Tibial artery (tissue), 4 donors: Measurements from ENCODE around the gene GFOD1.

Experiments
- DNase-seq, 2 donors: peaks; one replicate each; pipeline ENCODE4 v3.0.0-alpha.2; 2019
- H3K27ac ChIP-seq, 2 donors: fragments of 200-600 bp; sonication (generic) in 1 of 2; 1 replicate in 1 of 2; 2 replicates in 1 of 2; pipeline ENCODE4 v1.5.1; 2018 to 2019; ENCODE audit warnings: mild to moderate bottlenecking in 1 of 2
- H3K27me3 ChIP-seq, 2 donors: fragments of 200-600 bp; sonication (generic) in 1 of 2; one replicate each; pipeline versions ENCODE4 v1.5.1 to v1.6.0; 2016 to 2019
- H3K36me3 ChIP-seq, 3 donors: fragments of 200-600 bp; sonication (generic) in 2 of 3; one replicate each; pipeline ENCODE4 v1.5.1; 2016 to 2019; ENCODE audit warnings: mild to moderate bottlenecking in 2 of 3
- H3K4me1 ChIP-seq, 4 donors: fragments of 200-600 bp; sonication (generic) in 2 of 4; 1 replicate in 3 of 4; 2 replicates in 1 of 4; pipeline ENCODE4 v1.5.1; 2016 to 2019
- H3K4me3 ChIP-seq, 2 donors: fragments of 200-600 bp; sonication (generic) in 1 of 2; 1 replicate in 1 of 2; 2 replicates in 1 of 2; pipeline ENCODE4 v1.5.1; 2018 to 2019; ENCODE audit warnings: mild to moderate bottlenecking in 2 of 2
- H3K9me3 ChIP-seq, 3 donors: fragments of 200-600 bp; sonication (generic) in 1 of 3; one replicate each; pipeline ENCODE4 v1.5.1; 2016 to 2019
- CTCF ChIP-seq, 2 experiments: fragments of 200-600 bp in 1 of 2; fragments of 450-650 bp in 1 of 2; IDR thresholded peaks; one replicate each; pipeline ENCODE4 v1.5.1; 2017 to 2019; ENCODE audit warnings: antibody characterized with exemption in 2 of 2, mild to moderate bottlenecking in 1 of 2, moderate library complexity in 1 of 2
- intact Hi-C: fragments of 100-400 bp; cut with DNase I; formaldehyde crosslinking; loops from one replicate; pipeline ENCODE4 v1.15.0; 2023; ENCODE audit warnings: low total_unique reads

GFOD1 gene

GRCh38 chr6:13377054-13377758 is 110.2 kb downstream of the GFOD1 start:
- TF ChIP-seq CTCF (IDR thresholded peaks at IDR 0.05), result no peak
- peaks cover 0 to 38% (median 27%) of the 10 kb centered on the region in 4 donors for H3K4me1 ChIP-seq
- H3K4me3 ChIP-seq, result no peak overlapping the region
- no peaks in the 10 kb centered on the region for H3K9me3 ChIP-seq
- peaks cover 0 to 3% (median 0%) of the 10 kb centered on the region in 3 donors for H3K36me3 ChIP-seq
- intact Hi-C loops, result no loop called here
- no peak for DNase-seq
- no peak overlapping the region for H3K27ac ChIP-seq
- H3K27me3 ChIP-seq, result no peaks in the 10 kb centered on the region

- H3K9me3 ChIP-seq, result no peaks in the 10 kb centered on the region
Observed at GRCh38 chr6:13375360-13375878, 112.0 kb downstream of the GFOD1 start.

GRCh38 chr6:13373919-13374318 is 113.5 kb downstream of the GFOD1 start:
- H3K4me3 ChIP-seq, result no peak overlapping the region
- DNase-seq, result no peak
- no peaks in the 10 kb centered on the region for H3K27me3 ChIP-seq
- H3K9me3 ChIP-seq, result no peaks in the 10 kb centered on the region
- peaks cover 0 to 3% (median 0%) of the 10 kb centered on the region in 3 donors for H3K36me3 ChIP-seq
- peak overlapping the region; percentile 73 to 76 for H3K27ac ChIP-seq
- H3K4me1 ChIP-seq, result peaks cover 0 to 51% (median 28%) of the 10 kb centered on the region in 4 donors
- intact Hi-C loops, result no loop called here
- no peak for TF ChIP-seq CTCF (IDR thresholded peaks at IDR 0.05)

More at GRCh38 chr6:13375360-13375878, 112.0 kb downstream of the GFOD1 start:
- Histone ChIP-seq H3K4me1 (peaks cover 0 to 44% (median 30%) of the 10 kb centered on the region in 4 donors), H3K27me3 (no peaks in the 10 kb centered on the region), H3K4me3 (no peak overlapping the region), H3K36me3 (peaks cover 0 to 3% (median 0%) of the 10 kb centered on the region in 3 donors), H3K27ac (no peak overlapping the region)
- no peak for TF ChIP-seq CTCF (IDR thresholded peaks at IDR 0.05)
- intact Hi-C loops, result no loop called here
- DNase-seq, result no peak

- Histone ChIP-seq H3K27ac (peak overlapping the region; percentile 73 to 76), H3K9me3 (no peaks in the 10 kb centered on the region), H3K4me3 (no peak overlapping the region), H3K4me1 (peaks cover 0 to 55% (median 28%) of the 10 kb centered on the region in 4 donors), H3K36me3 (peaks cover 0 to 3% (median 0%) of the 10 kb centered on the region in 3 donors), H3K27me3 (no peaks in the 10 kb centered on the region)
- no peak for DNase-seq
- intact Hi-C loops, result no loop called here
- no peak for TF ChIP-seq CTCF (IDR thresholded peaks at IDR 0.05)
Observed at GRCh38 chr6:13373488-13373886, 113.9 kb downstream of the GFOD1 start.

- H3K36me3 ChIP-seq, result peaks cover 0 to 3% (median 0%) of the 10 kb centered on the region in 3 donors
- peak overlapping the region; percentile 73 to 76 for H3K27ac ChIP-seq
- no peak overlapping the region for H3K4me3 ChIP-seq
- H3K9me3 ChIP-seq, result no peaks in the 10 kb centered on the region
- intact Hi-C loops, result no loop called here
- no peak for DNase-seq
- H3K27me3 ChIP-seq, result no peaks in the 10 kb centered on the region
- no peak for TF ChIP-seq CTCF (IDR thresholded peaks at IDR 0.05)
- peaks cover 0 to 61% (median 30%) of the 10 kb centered on the region in 4 donors for H3K4me1 ChIP-seq
Observed at GRCh38 chr6:13372688-13373487, 114.5 kb downstream of the GFOD1 start.
